A549 (cell line): Measurements from ENCODE around the gene CALML3. TPM values are rescaled to one million over a fixed set of nuclear protein-coding genes. Genes with fewer than 3 reads are reported as not detected.

Experiments used
- ATAC-seq, 2 experiments: fragments of 200-7000 bp in 1 of 2; fragments of >200 bp in 1 of 2; cut with Nextera tagmentation in 1 of 2; cut with Tn5 transposase in 1 of 2; 3 replicates each; pipeline versions ENCODE4 v1.8.0 to v1.9.1; 2018 to 2020; ENCODE audit warnings: mild to moderate bottlenecking in 1 of 2, moderate library complexity in 1 of 2
- CTCF ChIA-PET: fragments of 300-600 bp; sonication (Branson Sonifier 250); formaldehyde crosslinking; extraction: SDS; loops from one replicate; lab custom pipeline; 2021; ENCODE audit warnings: antibody characterized with exemption, inconsistent platforms; lab: Yijun Ruan, JAX
- POLR2A ChIA-PET: fragments of 350-600 bp; formaldehyde crosslinking; extraction: SDS; loops from one replicate; lab custom pipeline; 2021; ENCODE audit warnings: antibody characterized with exemption, inconsistent platforms; lab: Yijun Ruan, JAX
- DNase-seq, 2 experiments: peaks; one replicate each; pipeline versions ENCODE4 v3.0.0 to v3.0.0-alpha.2; 2011 to 2016; ENCODE audit warnings: low read depth in 1 of 2, low spot score in 1 of 2
- FAIRE-seq: peaks from 2 replicates; lab custom pipeline; 2011; peaks lifted over from hg19 to GRCh38; lab: Jason Lieb, UNC
- H3K27ac ChIP-seq, 2 experiments: fragments of >200 bp; sonication (Bioruptor Twin); formaldehyde crosslinking; 3 replicates each; pipeline ENCODE4 v1.5.1; 2016 to 2017
- H3K4me1 ChIP-seq: fragments of >200 bp; sonication (Bioruptor Twin); formaldehyde crosslinking; 3 replicates; pipeline ENCODE4 v1.6.1; 2016
- H3K4me2 ChIP-seq: fragments of >200 bp; sonication (Bioruptor Twin); formaldehyde crosslinking; 3 replicates; pipeline ENCODE4 v1.6.1; 2016
- H3K4me3 ChIP-seq: fragments of >200 bp; sonication (Bioruptor Twin); formaldehyde crosslinking; 3 replicates; pipeline ENCODE4 v1.5.1; 2016
- H3K9me3 ChIP-seq: fragments of >200 bp; sonication (Bioruptor Twin); formaldehyde crosslinking; 3 replicates; pipeline ENCODE4 v1.6.1; 2016
- BCL3 ChIP-seq: fragments of >200 bp; sonication (Bioruptor Twin); formaldehyde crosslinking; IDR thresholded peaks from 3 replicates; pipeline ENCODE4 v1.6.1; 2016
- CBX8 ChIP-seq: fragments of 200-600 bp; sonication (generic); IDR thresholded peaks from 2 replicates; pipeline ENCODE4 v1.6.1; 2016
- CEBPB ChIP-seq, 2 experiments: fragments of >200 bp in 1 of 2; sonication (Bioruptor Twin) in 1 of 2; formaldehyde crosslinking in 1 of 2; IDR thresholded peaks; 2 replicates each; pipeline ENCODE4 v1.6.1; 2012 to 2016
- CHD4 ChIP-seq: fragments of 200-600 bp; sonication (generic); IDR thresholded peaks from 2 replicates; pipeline ENCODE4 v1.6.1; 2016; ENCODE audit warnings: antibody characterized with exemption, mild to moderate bottlenecking, borderline replicate concordance
- EHF ChIP-seq: fragments of 250-450 bp; sonication (Bioruptor Pico); IDR thresholded peaks from 2 replicates; pipeline ENCODE4 v1.5.0; 2020; ENCODE audit warnings: mild to moderate bottlenecking
- EHMT2 ChIP-seq: fragments of 200-600 bp; sonication (generic); IDR thresholded peaks from 2 replicates; pipeline ENCODE4 v1.6.1; 2016; ENCODE audit warnings: antibody characterized with exemption, low read depth, mild to moderate bottlenecking, moderate library complexity
- FOXS1 ChIP-seq: fragments of 250-450 bp; sonication (Bioruptor Pico); IDR thresholded peaks from 2 replicates; pipeline ENCODE4 v1.5.0; 2020; ENCODE audit warnings: mild to moderate bottlenecking, moderate library complexity
- HES2 ChIP-seq: fragments of >200 bp; sonication (Bioruptor Twin); formaldehyde crosslinking; IDR thresholded peaks from 2 replicates; pipeline ENCODE4 v1.6.1; 2016
- HEYL ChIP-seq: fragments of 250-450 bp; sonication (Bioruptor Pico); IDR thresholded peaks from 2 replicates; pipeline ENCODE4 v1.8.0; 2021; ENCODE audit warnings: mild to moderate bottlenecking, moderate library complexity
- HMGXB4 ChIP-seq: fragments of 250-450 bp; sonication (Bioruptor Pico); IDR thresholded peaks from 2 replicates; pipeline ENCODE4 v1.5.0; 2021; ENCODE audit warnings: mild to moderate bottlenecking, moderate library complexity, borderline replicate concordance
- JUN ChIP-seq, 2 experiments: fragments of >200 bp; sonication (Bioruptor Twin); formaldehyde crosslinking; IDR thresholded peaks; 2 replicates in 1 of 2; 3 replicates in 1 of 2; pipeline ENCODE4 v1.6.1; 2016 to 2017
- KDM5A ChIP-seq: fragments of 200-600 bp; sonication (generic); IDR thresholded peaks from 2 replicates; pipeline ENCODE4 v1.6.1; 2016; ENCODE audit warnings: antibody characterized with exemption, mild to moderate bottlenecking
- MAX ChIP-seq: IDR thresholded peaks from 2 replicates; pipeline ENCODE4 v1.6.1; 2012
- MAZ ChIP-seq: fragments of 150-350 bp; IDR thresholded peaks from 2 replicates; pipeline ENCODE4 v1.6.1; 2014; ENCODE audit warnings: antibody characterized with exemption, low read depth, low read length, borderline replicate concordance
- MYC ChIP-seq: IDR thresholded peaks from 2 replicates; pipeline ENCODE4 v1.6.1; 2012; ENCODE audit warnings: mild to moderate bottlenecking, inconsistent platforms, low read length, improper control_type of control experiment, borderline replicate concordance
- NPAS2 ChIP-seq: fragments of 250-450 bp; sonication (Bioruptor Pico); IDR thresholded peaks from 2 replicates; pipeline ENCODE4 v1.8.0; 2022; ENCODE audit warnings: mild to moderate bottlenecking, moderate library complexity, borderline replicate concordance
- NR3C1 ChIP-seq: fragments of >200 bp; sonication (Bioruptor Twin); formaldehyde crosslinking; IDR thresholded peaks from 3 replicates; pipeline ENCODE4 v1.6.1; 2017
- PHF8 ChIP-seq: fragments of 200-600 bp; sonication (generic); IDR thresholded peaks from 2 replicates; pipeline ENCODE4 v1.6.1; 2016; ENCODE audit warnings: low read depth, mild to moderate bottlenecking, antibody characterized with exemption, moderate library complexity, borderline replicate concordance
- RNF2 ChIP-seq: fragments of 200-600 bp; sonication (generic); IDR thresholded peaks from 2 replicates; pipeline ENCODE4 v1.6.1; 2016; ENCODE audit warnings: low read depth, mild to moderate bottlenecking, antibody characterized with exemption, moderate library complexity, borderline replicate concordance
- TFCP2L1 ChIP-seq: fragments of 250-450 bp; sonication (Bioruptor Pico); IDR thresholded peaks from 2 replicates; pipeline ENCODE4 v1.5.0; 2021; ENCODE audit warnings: mild to moderate bottlenecking
- ZNF302 ChIP-seq: fragments of 250-450 bp; sonication (Bioruptor Pico); IDR thresholded peaks from 2 replicates; pipeline ENCODE4 v1.9.0; 2021; ENCODE audit warnings: inconsistent platforms, mild to moderate bottlenecking, moderate library complexity
- ZSCAN20 ChIP-seq: fragments of 250-450 bp; sonication (Bioruptor Pico); IDR thresholded peaks from 2 replicates; pipeline ENCODE4 v1.8.0; 2022; ENCODE audit warnings: mild to moderate bottlenecking, moderate library complexity
- WGBS: methylation state at CpG from one replicate; pipeline ENCODE4 v1.1.6; 2017; ENCODE audit errors: missing lambda C conversion rate; 5-methylcytosine and 5-hydroxymethylcytosine counted together
- polyA plus RNA-seq, 4 experiments: library from polyadenylated mRNA; depleted of rRNA in 3 of 4; stranded (reverse); fragments of >200 nt; fragmentation: RNase III in 1 of 4; extraction: RNeasy Plus Mini Kit Qiagen cat#74134 plus additional on column Dnase treatment in 1 of 4; gene quantifications; 2 replicates in 3 of 4; 3 replicates in 1 of 4; pipeline ENCODE4 v1.2.3, GENCODE V29; 2011 to 2017

Gene CALML3
- polyA plus RNA-seq, 2 of the 4 experiments (the other 2 are of a cell fraction), result not detected

GRCh38 chr10:5519054-5519453 lies 5.7 kb upstream of the CALML3 start:
- WGBS, result 81% methylated on average over 3 of the region's 3 CpGs
- CTCF ChIA-PET, result interaction anchor here (1.2 to 1.6 kb wide), 3 partner anchors 10 to 112 kb away, joined by 4 to 7 read pairs (median 6); no protein-coding TSS in a partner anchor
- POLR2A ChIA-PET, result interaction anchor here (1.2 kb wide), 1 partner anchor 29 kb away, joined by 4 read pairs; no protein-coding TSS in a partner anchor
- no peak overlapping the region for H3K4me2 ChIP-seq
- no peak overlapping the region for H3K4me3 ChIP-seq
- FAIRE-seq, result no peak
- no peak overlapping the region; a peak in 1 of 6 replicates for H3K27ac ChIP-seq
- TF ChIP-seq TFCP2L1 (CRISPR knock-in tag) (no peak), HES2 (no peak)
- DNase-seq, result no peak
- peaks cover 9% of the 10 kb centered on the region; the same call in 1 of the 3 replicates for H3K9me3 ChIP-seq
- H3K4me1 ChIP-seq, result peaks cover 20% of the 10 kb centered on the region
- ATAC-seq, result no peak

GRCh38 chr10:5522913-5523560 lies 1.7 kb upstream of the CALML3 start:
- no peak for FAIRE-seq

GRCh38 chr10:5523796-5524574 lies 776 bp upstream of the CALML3 start:
- H3K27ac ChIP-seq, result peak overlapping the region in 1 of 2 experiments; percentile 44; a peak in 1 of 6 replicates
- 74% methylated on average over 11 of the region's 11 CpGs for WGBS
- no peak for FAIRE-seq

More at GRCh38 chr10:5522913-5523560, 1.7 kb upstream of the CALML3 start:
- WGBS, result 81% methylated on average over 6 of the region's 7 CpGs
- DNase-seq (no peak), ATAC-seq (no peak)
- Histone ChIP-seq H3K4me1 (peaks cover 7% of the 10 kb centered on the region), H3K9me3 (peaks cover 9% of the 10 kb centered on the region; the same call in 1 of the 3 replicates), H3K27ac (peak overlapping the region in 1 of 2 experiments; percentile 44; a peak in 1 of 6 replicates), H3K4me2 (no peak overlapping the region), H3K4me3 (no peak overlapping the region)
- TF ChIP-seq MYC (no peak), CHD4 (no peak), ZNF302 (CRISPR knock-in tag) (no peak), FOXS1 (CRISPR knock-in tag) (no peak), RNF2 (no peak), PHF8 (no peak), ZSCAN20 (CRISPR knock-in tag) (no peak), EHMT2 (no peak), MAZ (no peak), HEYL (CRISPR knock-in tag) (no peak), KDM5A (no peak)
- ChIA-PET CTCF (interaction anchor here (1.8 kb wide), 1 partner anchor 11 kb away, joined by 5 read pairs; no protein-coding TSS in a partner anchor), POLR2A (no interaction called here)

More at GRCh38 chr10:5523796-5524574, 776 bp upstream of the CALML3 start:
- CTCF ChIA-PET, result interaction anchor here (0.7 kb wide), 1 partner anchor 29 kb away, joined by 3 read pairs; no protein-coding TSS in a partner anchor
- ATAC-seq, result no peak
- no peak overlapping the region for H3K4me2 ChIP-seq
- H3K4me1 ChIP-seq, result no peaks in the 10 kb centered on the region
- H3K9me3 ChIP-seq, result peaks cover 5% of the 10 kb centered on the region; the same call in 1 of the 3 replicates
- H3K4me3 ChIP-seq, result no peak overlapping the region
- POLR2A ChIA-PET, result no interaction called here
- no peak for DNase-seq
- no peak for TF ChIP-seq NPAS2 (CRISPR knock-in tag)
- no peak for TF ChIP-seq CBX8
- TF ChIP-seq CEBPB (IDR thresholded peaks at IDR 0.05), result no peak
- no peak for TF ChIP-seq JUN (IDR thresholded peaks at IDR 0.05)
- TF ChIP-seq HEYL (CRISPR knock-in tag), result no peak
- TF ChIP-seq HMGXB4 (CRISPR knock-in tag), result no peak
- no peak for TF ChIP-seq NR3C1
- TF ChIP-seq BCL3, result no peak
- no peak for TF ChIP-seq EHF (CRISPR knock-in tag)
- TF ChIP-seq MAX, result no peak
- TF ChIP-seq, all 56 proteins: peak for 0
